Right lobe of liver (tissue), 4 donors: ENCODE measurements around the gene OBP2B.

Experiments
- CTCF ChIP-seq, 4 donors: fragments of 200-600 bp in 3 of 4; fragments of 450-650 bp in 1 of 4; IDR thresholded peaks; one replicate each; pipeline versions ENCODE4 v1.5.1 to v1.8.0; 2016 to 2022; ENCODE audit warnings: antibody characterized with exemption in 4 of 4, mild to moderate bottlenecking in 2 of 4
- POLR2A ChIP-seq: fragments of 450-650 bp; IDR thresholded peaks from one replicate; pipeline ENCODE4 v1.6.1; 2017; ENCODE audit warnings: antibody characterized with exemption, mild to moderate bottlenecking
- donor health status: DM: no; HTN: no; CAD: no.
- donor health status: DM: no; HTN: no; CAD: no.
- donor health status: DM: no; HTN: yes; CAD: no.

- no peak for TF ChIP-seq CTCF (IDR thresholded peaks at IDR 0.05)
- TF ChIP-seq POLR2A: no peak
Observed at GRCh38 chr9:133225171-133226011, 16.3 kb upstream of the OBP2B start.
